GM23338 (cell line): ENCODE data around the gene CDH4. TPM values are rescaled to one million over a fixed set of nuclear protein-coding genes. Genes with fewer than 3 reads are reported as not detected.

Source experiments
- ATAC-seq: fragments of 200-7000 bp; cut with Tn5 transposase; 3 replicates; pipeline ENCODE4 v1.9.1; 2020
- DNase-seq: peaks from one replicate; pipeline ENCODE4 v3.0.0-alpha.2; 2015; ENCODE audit warnings: low spot score
- H2AFZ ChIP-seq: fragments of 200-600 bp; sonication (generic); 2 replicates; pipeline ENCODE4 v1.8.0; 2016; ENCODE audit warnings: antibody characterized with exemption, mild to moderate bottlenecking, moderate library complexity
- H3F3A ChIP-seq: fragments of 200-600 bp; sonication (generic); replicated peaks from 2 replicates; pipeline ENCODE4 v1.8.0; 2017; ENCODE audit warnings: antibody characterized with exemption, mixed run types, low read depth
- H3K27ac ChIP-seq: fragments of 200-600 bp; sonication (generic); 2 replicates; pipeline ENCODE4 v1.6.1; 2016; ENCODE audit warnings: low read depth
- H3K27me3 ChIP-seq: fragments of 200-600 bp; sonication (generic); 2 replicates; pipeline ENCODE4 v1.8.0; 2016; ENCODE audit warnings: mild to moderate bottlenecking, mixed run types, moderate library complexity; ENCODE audit not compliant: insufficient read depth
- H3K36me3 ChIP-seq: fragments of 200-600 bp; sonication (generic); 2 replicates; pipeline ENCODE4 v1.8.0; 2016; ENCODE audit warnings: mild to moderate bottlenecking; ENCODE audit not compliant: insufficient read depth
- H3K4me1 ChIP-seq: fragments of 200-600 bp; sonication (generic); 2 replicates; pipeline ENCODE4 v1.8.0; 2016; ENCODE audit warnings: mild to moderate bottlenecking, moderate library complexity; ENCODE audit not compliant: insufficient read depth
- H3K4me2 ChIP-seq: fragments of 200-600 bp; sonication (generic); 2 replicates; pipeline ENCODE4 v1.7.1; 2017; ENCODE audit warnings: mixed run types
- H3K4me3 ChIP-seq: fragments of 200-600 bp; sonication (generic); 2 replicates; pipeline ENCODE4 v1.6.1; 2016; ENCODE audit warnings: mixed run types
- H3K79me2 ChIP-seq: fragments of 200-600 bp; sonication (generic); replicated peaks from 2 replicates; pipeline ENCODE4 v1.8.0; 2017; ENCODE audit warnings: mild to moderate bottlenecking; ENCODE audit not compliant: insufficient read depth
- H3K9me2 ChIP-seq: fragments of 200-600 bp; sonication (generic); 2 replicates; pipeline ENCODE4 v1.8.0; 2017; ENCODE audit not compliant: insufficient read depth
- H4K20me1 ChIP-seq: fragments of 200-600 bp; sonication (generic); replicated peaks from 2 replicates; pipeline ENCODE4 v1.8.0; 2017; ENCODE audit warnings: mild to moderate bottlenecking; ENCODE audit not compliant: insufficient read depth
- H3K27ac Mint-ChIP-seq: 2 replicates; pipeline ENCODE4 v1.8.0; 2020; ENCODE audit warnings: inconsistent platforms, mild to moderate bottlenecking, moderate library complexity, mixed read lengths
- H3K27me3 Mint-ChIP-seq: 3 replicates; pipeline ENCODE4 v1.8.0; 2022; ENCODE audit warnings: low read depth, mild to moderate bottlenecking, moderate library complexity, mixed read lengths, inconsistent platforms; ENCODE audit not compliant: insufficient read depth, poor library complexity
- H3K36me3 Mint-ChIP-seq: 3 replicates; pipeline ENCODE4 v1.8.0; 2021; ENCODE audit warnings: low read depth, mild to moderate bottlenecking, inconsistent platforms, moderate library complexity, mixed read lengths
- H3K4me1 Mint-ChIP-seq: 3 replicates; pipeline ENCODE4 v1.8.0; 2020; ENCODE audit warnings: mild to moderate bottlenecking, inconsistent platforms, mixed read lengths
- H3K4me3 Mint-ChIP-seq: 3 replicates; pipeline ENCODE4 v1.8.0; 2021; ENCODE audit warnings: moderate library complexity, mild to moderate bottlenecking, inconsistent platforms, mixed read lengths
- H3K9me3 Mint-ChIP-seq: 3 replicates; pipeline ENCODE4 v1.8.0; 2020; ENCODE audit warnings: moderate library complexity, mild to moderate bottlenecking, inconsistent platforms, mixed read lengths
- CREB1 ChIP-seq: fragments of 250-450 bp; sonication (Bioruptor Pico); IDR thresholded peaks from 2 replicates; pipeline ENCODE4 v1.5.0; 2020; ENCODE audit warnings: low read depth, mild to moderate bottlenecking, moderate library complexity
- EZH2 ChIP-seq: fragments of 200-600 bp; sonication (generic); IDR thresholded peaks from one replicate; pipeline ENCODE4 v1.8.0; 2017; ENCODE audit warnings: antibody characterized with exemption, mild to moderate bottlenecking, low read depth; ENCODE audit not compliant: unreplicated experiment
- JUNB ChIP-seq: IDR thresholded peaks from one replicate; pipeline ENCODE4 v1.6.1; 2016; ENCODE audit warnings: antibody characterized with exemption; ENCODE audit not compliant: unreplicated experiment
- NANOG ChIP-seq: IDR thresholded peaks from 2 replicates; pipeline ENCODE4 v1.6.1; 2016; ENCODE audit warnings: antibody characterized with exemption, borderline replicate concordance
- POLR2AphosphoS5 ChIP-seq: IDR thresholded peaks from 2 replicates; pipeline ENCODE4 v1.6.1; 2016; ENCODE audit warnings: antibody characterized with exemption, low read depth
- STAT1 ChIP-seq: IDR thresholded peaks from one replicate; pipeline ENCODE4 v1.6.1; 2016; ENCODE audit warnings: antibody characterized with exemption; ENCODE audit not compliant: unreplicated experiment
- ZNF114 ChIP-seq: fragments of 250-450 bp; sonication (Bioruptor Pico); IDR thresholded peaks from 2 replicates; pipeline ENCODE4 v1.5.0; 2020; ENCODE audit warnings: mild to moderate bottlenecking, moderate library complexity
- ZNF331 ChIP-seq: fragments of 250-450 bp; sonication (Bioruptor Pico); IDR thresholded peaks from 2 replicates; pipeline ENCODE4 v1.5.0; 2020; ENCODE audit warnings: low read depth, mild to moderate bottlenecking, moderate library complexity
- polyA plus RNA-seq: library from polyadenylated mRNA; unstranded; fragments of >200 nt; fragmentation: Nextera tagmentation; extraction: Ambion mirVana; gene quantifications from 2 replicates; pipeline ENCODE4 v1.2.1, GENCODE V29; 2016
- total RNA-seq: library from RNA; depleted of rRNA; stranded (reverse); fragments of >200 nt; shearing (Covaris generic); gene quantifications from 2 replicates; pipeline ENCODE4 v1.2.3, GENCODE V29; 2014
- TF ChIP-seq, protein P1 (sequence below): fragments of 250-450 bp; sonication (Bioruptor Pico); IDR thresholded peaks from 2 replicates; pipeline ENCODE4 v1.5.0; 2020; ENCODE audit warnings: mild to moderate bottlenecking, moderate library complexity
- TF ChIP-seq, protein P2 (sequence below): IDR thresholded peaks from 2 replicates; pipeline ENCODE4 v1.6.1; 2016; ENCODE audit warnings: antibody characterized with exemption

Gene CDH4
- total and polyA plus RNA-seq, 2 experiments from 2014 or later: 1.2 to 4.2 TPM

DNA sequence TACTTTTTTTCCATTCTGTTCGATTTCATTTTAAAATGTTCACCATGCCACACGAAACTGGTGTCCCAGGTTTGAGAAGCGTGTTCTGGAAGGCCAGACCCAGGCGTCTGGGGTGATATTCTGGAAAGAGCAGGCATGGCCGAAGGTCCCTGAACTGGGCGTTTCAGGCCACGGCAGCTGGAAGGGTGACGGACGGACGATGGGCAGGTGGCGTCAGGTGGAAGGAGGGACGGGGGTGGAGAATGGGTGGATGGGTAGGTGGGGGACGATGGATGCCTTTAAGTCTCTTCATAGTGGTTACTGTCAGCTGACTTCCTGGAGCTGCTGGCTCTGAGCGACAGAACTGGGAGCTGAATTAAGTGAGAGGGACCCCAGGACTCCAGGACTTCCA is 44.6 kb downstream of the CDH4 start:
- H3K4me3 ChIP-seq: no peak overlapping the region
- Mint-ChIP-seq H3K27ac (no peak overlapping the region), H3K36me3 (no peaks in the 10 kb centered on the region), H3K4me1 (peaks cover 17% of the 10 kb centered on the region), H3K4me3 (no peak overlapping the region), H3K27me3 (peaks cover 13% of the 10 kb centered on the region), H3K9me3 (no peaks in the 10 kb centered on the region; the same call in 1 of the 3 replicates)
- H3K27ac ChIP-seq: no peak overlapping the region
- no peaks in the 10 kb centered on the region for H3K79me2 ChIP-seq
- H2AFZ ChIP-seq: no peak overlapping the region
- H3K4me2 ChIP-seq: no peak overlapping the region
- no peaks in the 10 kb centered on the region for H3F3A ChIP-seq
- TF ChIP-seq POLR2AphosphoS5: no peak
- TF ChIP-seq NANOG: no peak
- TF ChIP-seq ZNF114 (CRISPR knock-in tag): no peak
- no peak for TF ChIP-seq EZH2
- TF ChIP-seq CREB1 (CRISPR knock-in tag): no peak
- no peak for TF ChIP-seq STAT1
- TF ChIP-seq JUNB: no peak
- no peak for TF ChIP-seq ZNF331 (CRISPR knock-in tag)
- TF ChIP-seq, protein P1, sequence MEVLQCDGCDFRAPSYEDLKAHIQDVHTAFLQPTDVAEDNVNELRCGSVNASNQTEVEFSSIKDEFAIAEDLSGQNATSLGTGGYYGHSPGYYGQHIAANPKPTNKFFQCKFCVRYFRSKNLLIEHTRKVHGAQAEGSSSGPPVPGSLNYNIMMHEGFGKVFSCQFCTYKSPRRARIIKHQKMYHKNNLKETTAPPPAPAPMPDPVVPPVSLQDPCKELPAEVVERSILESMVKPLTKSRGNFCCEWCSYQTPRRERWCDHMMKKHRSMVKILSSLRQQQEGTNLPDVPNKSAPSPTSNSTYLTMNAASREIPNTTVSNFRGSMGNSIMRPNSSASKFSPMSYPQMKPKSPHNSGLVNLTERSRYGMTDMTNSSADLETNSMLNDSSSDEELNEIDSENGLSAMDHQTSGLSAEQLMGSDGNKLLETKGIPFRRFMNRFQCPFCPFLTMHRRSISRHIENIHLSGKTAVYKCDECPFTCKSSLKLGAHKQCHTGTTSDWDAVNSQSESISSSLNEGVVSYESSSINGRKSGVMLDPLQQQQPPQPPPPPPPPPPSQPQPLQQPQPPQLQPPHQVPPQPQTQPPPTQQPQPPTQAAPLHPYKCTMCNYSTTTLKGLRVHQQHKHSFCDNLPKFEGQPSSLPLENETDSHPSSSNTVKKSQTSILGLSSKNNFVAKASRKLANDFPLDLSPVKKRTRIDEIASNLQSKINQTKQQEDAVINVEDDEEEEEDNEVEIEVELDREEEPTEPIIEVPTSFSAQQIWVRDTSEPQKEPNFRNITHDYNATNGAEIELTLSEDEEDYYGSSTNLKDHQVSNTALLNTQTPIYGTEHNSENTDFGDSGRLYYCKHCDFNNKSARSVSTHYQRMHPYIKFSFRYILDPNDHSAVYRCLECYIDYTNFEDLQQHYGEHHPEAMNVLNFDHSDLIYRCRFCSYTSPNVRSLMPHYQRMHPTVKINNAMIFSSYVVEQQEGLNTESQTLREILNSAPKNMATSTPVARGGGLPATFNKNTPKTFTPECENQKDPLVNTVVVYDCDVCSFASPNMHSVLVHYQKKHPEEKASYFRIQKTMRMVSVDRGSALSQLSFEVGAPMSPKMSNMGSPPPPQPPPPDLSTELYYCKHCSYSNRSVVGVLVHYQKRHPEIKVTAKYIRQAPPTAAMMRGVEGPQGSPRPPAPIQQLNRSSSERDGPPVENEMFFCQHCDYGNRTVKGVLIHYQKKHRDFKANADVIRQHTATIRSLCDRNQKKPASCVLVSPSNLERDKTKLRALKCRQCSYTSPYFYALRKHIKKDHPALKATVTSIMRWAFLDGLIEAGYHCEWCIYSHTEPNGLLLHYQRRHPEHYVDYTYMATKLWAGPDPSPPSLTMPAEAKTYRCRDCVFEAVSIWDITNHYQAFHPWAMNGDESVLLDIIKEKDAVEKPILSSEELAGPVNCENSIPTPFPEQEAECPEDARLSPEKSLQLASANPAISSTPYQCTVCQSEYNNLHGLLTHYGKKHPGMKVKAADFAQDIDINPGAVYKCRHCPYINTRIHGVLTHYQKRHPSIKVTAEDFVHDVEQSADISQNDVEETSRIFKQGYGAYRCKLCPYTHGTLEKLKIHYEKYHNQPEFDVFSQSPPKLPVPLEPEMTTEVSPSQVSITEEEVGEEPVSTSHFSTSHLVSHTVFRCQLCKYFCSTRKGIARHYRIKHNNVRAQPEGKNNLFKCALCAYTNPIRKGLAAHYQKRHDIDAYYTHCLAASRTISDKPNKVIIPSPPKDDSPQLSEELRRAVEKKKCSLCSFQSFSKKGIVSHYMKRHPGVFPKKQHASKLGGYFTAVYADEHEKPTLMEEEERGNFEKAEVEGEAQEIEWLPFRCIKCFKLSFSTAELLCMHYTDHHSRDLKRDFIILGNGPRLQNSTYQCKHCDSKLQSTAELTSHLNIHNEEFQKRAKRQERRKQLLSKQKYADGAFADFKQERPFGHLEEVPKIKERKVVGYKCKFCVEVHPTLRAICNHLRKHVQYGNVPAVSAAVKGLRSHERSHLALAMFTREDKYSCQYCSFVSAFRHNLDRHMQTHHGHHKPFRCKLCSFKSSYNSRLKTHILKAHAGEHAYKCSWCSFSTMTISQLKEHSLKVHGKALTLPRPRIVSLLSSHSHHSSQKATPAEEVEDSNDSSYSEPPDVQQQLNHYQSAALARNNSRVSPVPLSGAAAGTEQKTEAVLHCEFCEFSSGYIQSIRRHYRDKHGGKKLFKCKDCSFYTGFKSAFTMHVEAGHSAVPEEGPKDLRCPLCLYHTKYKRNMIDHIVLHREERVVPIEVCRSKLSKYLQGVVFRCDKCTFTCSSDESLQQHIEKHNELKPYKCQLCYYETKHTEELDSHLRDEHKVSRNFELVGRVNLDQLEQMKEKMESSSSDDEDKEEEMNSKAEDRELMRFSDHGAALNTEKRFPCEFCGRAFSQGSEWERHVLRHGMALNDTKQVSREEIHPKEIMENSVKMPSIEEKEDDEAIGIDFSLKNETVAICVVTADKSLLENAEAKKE (CRISPR knock-in tag): no peak
- TF ChIP-seq, protein P2, sequence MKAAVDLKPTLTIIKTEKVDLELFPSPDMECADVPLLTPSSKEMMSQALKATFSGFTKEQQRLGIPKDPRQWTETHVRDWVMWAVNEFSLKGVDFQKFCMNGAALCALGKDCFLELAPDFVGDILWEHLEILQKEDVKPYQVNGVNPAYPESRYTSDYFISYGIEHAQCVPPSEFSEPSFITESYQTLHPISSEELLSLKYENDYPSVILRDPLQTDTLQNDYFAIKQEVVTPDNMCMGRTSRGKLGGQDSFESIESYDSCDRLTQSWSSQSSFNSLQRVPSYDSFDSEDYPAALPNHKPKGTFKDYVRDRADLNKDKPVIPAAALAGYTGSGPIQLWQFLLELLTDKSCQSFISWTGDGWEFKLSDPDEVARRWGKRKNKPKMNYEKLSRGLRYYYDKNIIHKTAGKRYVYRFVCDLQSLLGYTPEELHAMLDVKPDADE: no peak
- H4K20me1 ChIP-seq: no peaks in the 10 kb centered on the region
- no peaks in the 10 kb centered on the region for H3K9me2 ChIP-seq
- H3K4me1 ChIP-seq: no peaks in the 10 kb centered on the region
- H3K36me3 ChIP-seq: no peaks in the 10 kb centered on the region
- no peak for ATAC-seq
- H3K27me3 ChIP-seq: no peaks in the 10 kb centered on the region
- DNase-seq: no peak
